Measurements from ENCODE around the gene FMR1.

- no peak for TF ChIP-seq FOS (IDR thresholded peaks at IDR 0.05; ENCODE audit: borderline replicate concordance, insufficient read depth, low read length)
- TF ChIP-seq, protein P1, sequence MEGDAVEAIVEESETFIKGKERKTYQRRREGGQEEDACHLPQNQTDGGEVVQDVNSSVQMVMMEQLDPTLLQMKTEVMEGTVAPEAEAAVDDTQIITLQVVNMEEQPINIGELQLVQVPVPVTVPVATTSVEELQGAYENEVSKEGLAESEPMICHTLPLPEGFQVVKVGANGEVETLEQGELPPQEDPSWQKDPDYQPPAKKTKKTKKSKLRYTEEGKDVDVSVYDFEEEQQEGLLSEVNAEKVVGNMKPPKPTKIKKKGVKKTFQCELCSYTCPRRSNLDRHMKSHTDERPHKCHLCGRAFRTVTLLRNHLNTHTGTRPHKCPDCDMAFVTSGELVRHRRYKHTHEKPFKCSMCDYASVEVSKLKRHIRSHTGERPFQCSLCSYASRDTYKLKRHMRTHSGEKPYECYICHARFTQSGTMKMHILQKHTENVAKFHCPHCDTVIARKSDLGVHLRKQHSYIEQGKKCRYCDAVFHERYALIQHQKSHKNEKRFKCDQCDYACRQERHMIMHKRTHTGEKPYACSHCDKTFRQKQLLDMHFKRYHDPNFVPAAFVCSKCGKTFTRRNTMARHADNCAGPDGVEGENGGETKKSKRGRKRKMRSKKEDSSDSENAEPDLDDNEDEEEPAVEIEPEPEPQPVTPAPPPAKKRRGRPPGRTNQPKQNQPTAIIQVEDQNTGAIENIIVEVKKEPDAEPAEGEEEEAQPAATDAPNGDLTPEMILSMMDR (IDR thresholded peaks at IDR 0.05; ENCODE audit: extremely low read depth in 1 of 2, insufficient read depth in 1 of 2, low read depth in 1 of 2, low read length in 2 of 2), result no peak
- no peak for TF ChIP-seq MAX (IDR thresholded peaks at IDR 0.05; ENCODE audit: insufficient read depth, insufficient read length)
- TF ChIP-seq EZH2 (IDR thresholded peaks at IDR 0.05; ENCODE audit: borderline replicate concordance, low read depth, low read length, severe bottlenecking), result no peak
Observed at GRCh38 chrX:147953976-147954375, 42.3 kb downstream of the FMR1 start.
